H9 (cell line): ENCODE measurements around the gene FGF9. TPM values are rescaled to one million over a fixed set of nuclear protein-coding genes. Genes with fewer than 3 reads are reported as not detected.
A peak's percentile ranks its signal among the peaks of the same experiment; 100 is the strongest.

ENCODE experiments used
- DNase-seq: peaks from one replicate; pipeline ENCODE4 v3.0.0-alpha.2; 2017
- H2AFZ ChIP-seq: one replicate; pipeline ENCODE4 v1.6.1; 2013; ENCODE audit warnings: mild to moderate bottlenecking, low read length, control low read depth, moderate library complexity
- H2AK5ac ChIP-seq: 2 replicates; pipeline ENCODE4 v1.6.1; 2013; ENCODE audit warnings: low read length, control low read depth, mixed read lengths; ENCODE audit not compliant: insufficient read length
- H2BK120ac ChIP-seq: one replicate; pipeline ENCODE4 v1.6.1; 2013; ENCODE audit warnings: low read depth, mild to moderate bottlenecking, low read length, control low read depth, inconsistent platforms; ENCODE audit not compliant: poor library complexity, severe bottlenecking
- H2BK12ac ChIP-seq: 2 replicates; pipeline ENCODE4 v1.6.1; 2013; ENCODE audit warnings: low read length, control low read depth, mixed read lengths, low read depth; ENCODE audit not compliant: insufficient read length
- H2BK15ac ChIP-seq: 2 replicates; pipeline ENCODE4 v1.6.1; 2013; ENCODE audit warnings: low read depth, low read length, control low read depth
- H2BK20ac ChIP-seq: one replicate; pipeline ENCODE4 v1.6.1; 2013; ENCODE audit warnings: low read depth, mild to moderate bottlenecking, low read length, control low read depth, inconsistent platforms; ENCODE audit not compliant: poor library complexity, severe bottlenecking
- H2BK5ac ChIP-seq: 2 replicates; pipeline ENCODE4 v1.6.1; 2013; ENCODE audit warnings: low read length, control low read depth, mixed read lengths; ENCODE audit not compliant: insufficient read length
- H3K14ac ChIP-seq: 2 replicates; pipeline ENCODE4 v1.6.1; 2013; ENCODE audit warnings: low read length, control low read depth; ENCODE audit not compliant: insufficient read depth
- H3K18ac ChIP-seq: 2 replicates; pipeline ENCODE4 v1.6.1; 2013; ENCODE audit warnings: low read depth, mild to moderate bottlenecking, mixed read lengths, low read length, control low read depth; ENCODE audit not compliant: insufficient read length
- H3K23ac ChIP-seq: 2 replicates; pipeline ENCODE4 v1.6.1; 2013; ENCODE audit warnings: low read length, control low read depth, mixed read lengths, low read depth; ENCODE audit not compliant: insufficient read length
- H3K23me2 ChIP-seq: 2 replicates; pipeline ENCODE4 v1.6.1; 2013; ENCODE audit warnings: low read depth, mild to moderate bottlenecking, mixed read lengths, low read length, control low read depth; ENCODE audit not compliant: insufficient read length, poor library complexity, severe bottlenecking
- H3K27ac ChIP-seq: 2 replicates; pipeline ENCODE4 v1.5.1; 2013; ENCODE audit warnings: low read length, control low read depth, mixed read lengths, low read depth; ENCODE audit not compliant: insufficient read length
- H3K27me3 ChIP-seq: 2 replicates; pipeline ENCODE4 v1.6.1; 2013; ENCODE audit warnings: low read length, control low read depth, inconsistent platforms; ENCODE audit not compliant: insufficient read depth
- H3K4ac ChIP-seq: 2 replicates; pipeline ENCODE4 v1.6.1; 2013; ENCODE audit warnings: low read depth, mild to moderate bottlenecking, control low read depth, inconsistent platforms, low read length, moderate library complexity
- H3K4me1 ChIP-seq: 2 replicates; pipeline ENCODE4 v1.6.1; 2013; ENCODE audit warnings: low read length, control low read depth, inconsistent platforms; ENCODE audit not compliant: insufficient read depth
- H3K4me2 ChIP-seq: 2 replicates; pipeline ENCODE4 v1.6.1; 2013; ENCODE audit warnings: low read length, control low read depth, mixed read lengths; ENCODE audit not compliant: insufficient read length, insufficient read depth
- H3K56ac ChIP-seq: 2 replicates; pipeline ENCODE4 v1.6.1; 2013; ENCODE audit warnings: low read depth, mild to moderate bottlenecking, mixed read lengths, low read length, control low read depth; ENCODE audit not compliant: insufficient read length
- H3K79me1 ChIP-seq: 2 replicates; pipeline ENCODE4 v1.6.1; 2013; ENCODE audit warnings: low read depth, mild to moderate bottlenecking, moderate library complexity, low read length, control low read depth, inconsistent platforms; ENCODE audit not compliant: insufficient read depth, poor library complexity, severe bottlenecking
- H3K79me2 ChIP-seq: 2 replicates; pipeline ENCODE4 v1.6.1; 2013; ENCODE audit warnings: low read length, control low read depth, inconsistent platforms; ENCODE audit not compliant: insufficient read depth
- H3K9ac ChIP-seq: 2 replicates; pipeline ENCODE4 v1.6.1; 2013; ENCODE audit warnings: low read length, control low read depth, mixed read lengths; ENCODE audit not compliant: insufficient read length; ENCODE audit errors: extremely low read depth
- H3K9me3 ChIP-seq: one replicate; pipeline ENCODE4 v1.6.1; 2013; ENCODE audit warnings: low read depth, low read length, inconsistent platforms; ENCODE audit not compliant: control insufficient read depth
- H3T11ph ChIP-seq: one replicate; pipeline ENCODE4 v1.6.1; 2013; ENCODE audit warnings: mild to moderate bottlenecking, low read length, control low read depth, inconsistent platforms
- H4K20me1 ChIP-seq: one replicate; pipeline ENCODE4 v1.6.1; 2013; ENCODE audit not compliant: control insufficient read depth, insufficient read length, insufficient read depth
- H4K5ac ChIP-seq: 2 replicates; pipeline ENCODE4 v1.6.1; 2013; ENCODE audit warnings: low read depth, mild to moderate bottlenecking, mixed read lengths, low read length, control low read depth; ENCODE audit not compliant: insufficient read length
- H4K8ac ChIP-seq: replicated peaks from 2 replicates; pipeline ENCODE4 v1.6.1; 2013; ENCODE audit warnings: low read length, control low read depth, mixed read lengths, low read depth; ENCODE audit not compliant: insufficient read length
- H4K91ac ChIP-seq: 2 replicates; pipeline ENCODE4 v1.6.1; 2013; ENCODE audit warnings: low read depth, mild to moderate bottlenecking, moderate library complexity, mixed read lengths, low read length, control low read depth; ENCODE audit not compliant: insufficient read length
- H3K27ac Mint-ChIP-seq, 3 experiments: 2 replicates in 2 of 3; 3 replicates in 1 of 3; pipeline ENCODE4 v1.8.0; 2020 to 2021; ENCODE audit warnings: mixed read lengths in 3 of 3, mild to moderate bottlenecking in 1 of 3, moderate library complexity in 1 of 3
- H3K27me3 Mint-ChIP-seq: 2 replicates; pipeline ENCODE4 v1.8.0; 2021; ENCODE audit warnings: low read depth, mild to moderate bottlenecking, moderate library complexity, mixed read lengths
- H3K36me3 Mint-ChIP-seq, 3 experiments: 2 replicates in 2 of 3; 3 replicates in 1 of 3; pipeline ENCODE4 v1.8.0; 2020 to 2021; ENCODE audit warnings: low read depth in 3 of 3, mixed read lengths in 3 of 3; ENCODE audit not compliant: insufficient read depth in 1 of 3
- H3K4me1 Mint-ChIP-seq, 2 experiments: 2 replicates each; pipeline ENCODE4 v1.8.0; 2020; ENCODE audit warnings: mixed read lengths in 2 of 2
- H3K4me3 Mint-ChIP-seq, 2 experiments: 2 replicates in 1 of 2; 3 replicates in 1 of 2; pipeline ENCODE4 v1.8.0; 2020 to 2021; ENCODE audit warnings: mild to moderate bottlenecking in 2 of 2, mixed read lengths in 2 of 2, moderate library complexity in 1 of 2
- H3K9me3 Mint-ChIP-seq, 2 experiments: 2 replicates in 1 of 2; 3 replicates in 1 of 2; pipeline ENCODE4 v1.8.0; 2020; ENCODE audit warnings: mild to moderate bottlenecking in 2 of 2, mixed read lengths in 2 of 2, moderate library complexity in 1 of 2
- CTCF ChIP-seq: fragments of 200-600 bp; sonication (generic); conservative IDR thresholded peaks from 3 replicates; pipeline ENCODE4 v1.8.0; 2021; ENCODE audit warnings: antibody characterized with exemption, mild to moderate bottlenecking
- WGBS: extraction: QIAGEN DNeasy Blood & Tissue Kit; methylation state at CpG from one replicate; pipeline ENCODE4 v1.1.7; 2013; ENCODE audit warnings: missing lambda C conversion rate, low lambda C conversion rate, mixed read lengths; ENCODE audit not compliant: insufficient read length; ENCODE audit errors: extremely low coverage; 5-methylcytosine and 5-hydroxymethylcytosine counted together
- total RNA-seq: library from RNA; stranded (reverse); gene quantifications from 2 replicates; pipeline ENCODE4 v1.2.1, GENCODE V29; 2021

FGF9 gene
- total RNA-seq, 1 experiment from 2014 or later: 0.22 TPM

GRCh38 chr13:21676611-21677021 is 5.7 kb downstream of the FGF9 start:
- Histone ChIP-seq H4K5ac (no peak overlapping the region), H4K20me1 (no peaks in the 10 kb centered on the region), H3K18ac (no peak overlapping the region), H3K4me1 (peaks cover 3% of the 10 kb centered on the region; the same call in 1 of the 2 replicates), H3K4me2 (no peak overlapping the region), H2BK15ac (no peak overlapping the region), H3K56ac (no peak overlapping the region), H2AK5ac (no peak overlapping the region), H3K23me2 (peaks cover 16% of the 10 kb centered on the region), H3K4ac (no peak overlapping the region), H2BK20ac (no peak overlapping the region), H2BK12ac (no peak overlapping the region), H2BK5ac (no peak overlapping the region), H3K27ac (no peak overlapping the region), H3T11ph (no peak overlapping the region), H3K23ac (no peak overlapping the region), H3K9ac (no peak overlapping the region), H2AFZ (no peak overlapping the region), H3K27me3 (peaks cover 41% of the 10 kb centered on the region), H3K79me1 (no peaks in the 10 kb centered on the region), H2BK120ac (no peak overlapping the region), H4K8ac (no peak overlapping the region), H3K79me2 (no peaks in the 10 kb centered on the region), H3K9me3 (no peaks in the 10 kb centered on the region), H3K14ac (no peak overlapping the region), H4K91ac (no peak overlapping the region)
- H3K4me3 Mint-ChIP-seq: no peak overlapping the region
- peak; percentile 73 for DNase-seq
- H3K27me3 Mint-ChIP-seq: peaks cover 88% of the 10 kb centered on the region
- peak; percentile 65 for TF ChIP-seq CTCF
- peaks cover 18 to 25% of the 10 kb centered on the region in 2 experiments for H3K4me1 Mint-ChIP-seq
- no CpG with 5 or more reads among the region's 6 CpGs for WGBS
- no peaks in the 10 kb centered on the region; a peak in 1 of 5 replicates for H3K9me3 Mint-ChIP-seq
- no peaks in the 10 kb centered on the region for H3K36me3 Mint-ChIP-seq
- H3K27ac Mint-ChIP-seq: no peak overlapping the region
